Measurements from ENCODE around the gene ASPDH.

The ASPDH gene

DNA sequence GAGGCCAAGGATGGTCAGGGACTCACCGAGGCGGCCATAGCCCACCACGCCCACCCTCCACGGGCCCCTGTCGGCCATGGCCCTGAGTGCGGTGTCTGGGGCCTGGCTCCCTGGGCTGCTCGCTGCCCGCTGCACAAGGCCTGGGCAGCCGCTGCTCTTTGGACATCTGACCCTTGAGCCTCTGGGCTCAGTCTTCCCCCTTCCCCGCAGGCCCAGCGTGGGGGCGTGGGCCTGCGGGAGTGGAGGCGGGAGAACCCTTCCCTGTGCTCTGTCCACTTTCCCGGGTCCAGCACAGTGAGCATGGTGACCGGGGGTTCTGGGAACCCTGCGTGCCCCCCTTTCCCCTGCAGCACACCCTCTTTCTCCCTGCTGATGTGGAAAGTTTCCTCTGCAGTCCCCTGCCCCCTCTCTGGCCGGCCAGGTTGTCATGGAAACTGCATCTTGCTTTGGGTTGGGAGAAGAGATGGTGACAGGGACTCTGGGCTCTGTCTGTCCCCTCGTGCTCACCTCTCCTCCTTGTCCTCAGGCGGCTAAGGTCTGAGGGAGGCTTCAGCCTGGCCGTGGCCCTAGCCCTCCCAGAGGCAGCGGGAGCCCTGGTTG, at the start of gene ASPDH:
TSS of gene ASPDH (minus strand) at position 168 of the 600 bp plus-strand sequence. CDS start at position 78, 90 bp downstream.
- DNase-seq: no peak

DNA sequence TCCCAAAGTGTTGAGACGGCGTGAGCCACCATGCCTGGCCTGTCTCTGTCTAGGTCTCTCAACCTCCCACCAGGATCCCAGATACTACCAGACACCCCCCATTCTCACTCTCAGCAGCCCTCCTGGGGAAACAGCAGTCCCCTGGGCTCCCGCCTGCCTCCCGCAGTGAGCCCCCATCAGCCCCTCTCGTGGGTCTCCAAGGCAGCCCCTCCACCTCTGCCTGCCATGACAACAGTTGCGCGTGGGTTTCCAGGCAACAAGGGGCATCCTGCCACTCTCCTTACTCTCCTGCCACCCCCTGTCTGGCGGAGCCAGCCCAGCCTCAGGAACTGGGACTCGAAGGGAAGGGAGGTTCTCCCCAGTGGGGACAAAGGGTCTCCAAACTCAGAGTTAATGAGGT, 49.3 kb upstream of the ASPDH start:
- no peak for DNase-seq

DNA sequence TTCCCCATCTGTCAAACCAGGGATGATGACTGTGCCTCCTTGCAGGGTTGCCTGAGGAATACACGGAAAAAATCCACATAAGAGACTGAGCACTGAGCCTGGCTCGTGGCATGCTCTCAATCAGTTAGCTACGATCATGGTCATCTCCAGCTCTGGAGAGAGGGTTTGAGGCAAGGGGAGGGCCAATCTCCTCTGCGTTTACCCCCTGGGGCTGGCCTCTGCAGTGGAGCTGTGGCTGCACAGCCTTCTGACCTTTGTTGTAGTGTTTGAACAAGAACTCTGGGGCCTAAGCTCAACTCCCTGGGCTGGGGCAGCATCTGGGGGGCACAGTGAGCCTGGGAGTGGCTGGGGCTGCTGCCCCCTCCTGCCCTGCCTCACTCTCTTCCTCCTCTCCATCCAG, 48.6 kb upstream of the ASPDH start:
- DNase-seq: no peak

DNA sequence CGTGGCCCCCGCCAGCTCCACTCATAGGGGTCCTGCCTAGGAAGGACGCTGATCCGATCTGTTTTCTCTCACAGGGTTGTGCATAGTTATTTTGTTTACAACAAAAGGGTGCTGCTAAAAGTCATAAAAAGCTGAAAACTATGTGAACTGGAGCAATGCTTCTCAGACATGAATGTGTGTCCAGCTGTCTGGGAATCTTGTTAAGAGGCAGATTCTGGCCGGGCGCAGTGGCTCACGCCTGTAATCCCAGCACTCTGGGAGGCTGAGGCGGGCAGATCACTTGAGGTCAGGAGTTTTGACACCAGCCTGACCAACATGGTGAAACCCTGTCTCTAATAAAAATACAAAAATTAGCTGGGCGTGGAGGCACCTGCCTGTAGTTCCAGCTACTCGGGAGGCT, 45.9 kb upstream of the ASPDH start:
- no peak for DNase-seq

DNA sequence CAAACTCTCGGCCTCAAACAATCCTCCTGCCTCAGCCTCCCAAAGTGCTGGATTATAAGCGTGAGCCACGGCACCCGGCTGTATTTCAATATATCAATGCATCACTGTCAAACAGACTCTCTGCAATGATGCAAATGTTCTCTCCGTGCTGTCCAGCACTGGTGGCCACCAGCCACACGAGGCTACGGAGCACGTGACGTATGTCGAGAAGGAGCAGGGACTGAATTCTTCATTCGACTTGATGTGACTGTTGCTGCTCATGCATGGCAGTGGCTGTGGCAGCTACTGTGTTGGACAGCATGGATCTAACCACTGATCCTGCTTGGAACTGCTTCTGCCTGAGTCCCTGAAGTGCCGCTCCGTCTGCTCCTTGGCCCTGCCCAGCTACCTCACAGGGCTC, 44.7 kb upstream of the ASPDH start:
- no peak for DNase-seq

DNA sequence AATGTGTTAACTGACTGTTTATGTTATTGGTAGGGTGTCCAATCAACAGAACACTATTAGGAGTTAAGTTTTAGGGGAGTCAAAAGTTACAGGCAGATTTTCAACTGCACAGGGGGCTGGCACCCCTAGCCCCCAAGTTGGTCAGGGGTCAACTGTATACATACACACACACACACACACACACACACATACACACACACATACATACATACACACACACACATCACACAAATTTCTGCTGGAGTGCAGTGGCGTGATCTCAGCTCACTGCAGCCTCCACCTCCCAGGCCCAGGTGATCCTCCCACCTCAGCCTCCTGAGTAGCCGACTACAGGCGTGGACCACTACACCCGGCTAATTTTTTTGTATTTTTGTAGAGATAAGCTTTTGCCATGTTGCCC, 44.3 kb upstream of the ASPDH start:
- no peak for DNase-seq

DNA sequence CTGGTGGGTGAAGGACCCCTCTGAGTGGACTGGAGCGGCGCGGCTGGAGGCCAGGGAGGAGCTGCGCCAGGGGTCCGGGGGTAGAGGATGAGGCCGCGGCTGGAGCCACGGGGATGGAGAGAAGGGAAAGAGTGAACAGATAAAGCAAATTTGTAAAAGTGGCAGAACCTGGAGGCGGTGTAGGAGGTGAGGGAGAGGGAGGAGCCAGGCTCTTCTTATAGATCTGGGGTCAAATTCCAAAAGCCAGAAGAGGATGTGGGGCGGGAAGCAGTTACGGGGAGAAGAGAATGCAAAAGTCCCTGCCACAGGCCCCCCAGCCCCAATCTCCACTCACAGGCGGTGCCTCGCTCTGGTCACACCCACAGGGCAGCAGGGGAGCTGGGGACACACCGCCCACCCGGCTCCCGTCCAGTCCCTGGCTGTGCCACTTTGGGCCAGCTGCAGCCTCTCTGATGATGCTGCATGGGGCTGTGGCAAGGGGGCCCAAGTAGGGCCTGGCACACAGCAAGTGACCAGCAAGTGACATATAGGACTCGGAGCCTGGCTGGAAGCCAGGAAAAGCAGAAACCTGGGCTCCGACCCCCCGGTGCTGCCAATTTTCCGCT, 43.4 kb upstream of the ASPDH start:
- no peak for DNase-seq

DNA sequence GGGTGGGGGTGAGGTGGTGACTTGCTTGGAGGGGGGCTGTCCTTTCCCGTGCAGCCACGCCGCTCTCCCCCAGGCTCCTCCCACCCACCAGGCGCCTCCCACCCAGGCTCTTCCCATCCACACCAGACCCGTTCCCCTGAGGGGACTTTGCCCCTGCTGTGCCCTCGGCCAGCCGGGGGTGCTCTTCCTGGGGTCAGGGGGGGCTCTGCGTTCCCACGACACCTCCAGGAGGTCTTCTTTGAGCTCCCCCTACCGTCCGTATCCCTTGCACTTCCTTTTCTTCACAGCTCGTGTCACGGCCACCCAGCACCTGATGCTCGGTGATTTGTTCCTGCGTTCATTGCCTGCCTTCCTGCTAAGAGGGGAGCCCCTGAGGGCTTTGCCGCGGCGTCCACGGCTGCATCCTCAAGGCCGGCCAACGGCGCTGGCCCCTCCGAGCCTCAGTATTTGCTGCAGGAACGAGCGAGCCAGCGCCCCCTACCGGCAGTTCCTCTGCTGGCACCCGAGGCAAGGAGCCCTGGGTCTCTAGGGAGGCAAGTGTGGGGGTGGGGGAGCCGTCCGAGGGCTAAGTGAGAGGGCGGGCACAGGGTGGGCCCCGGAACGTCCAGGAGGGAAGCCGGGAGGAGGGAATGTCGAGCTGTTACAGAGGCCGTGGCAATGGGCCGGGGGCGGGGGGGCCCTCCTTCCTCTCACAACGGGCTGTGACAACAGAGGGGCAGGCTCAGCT, 42.7 kb upstream of the ASPDH start:
- peak; percentile 68 for DNase-seq

DNA sequence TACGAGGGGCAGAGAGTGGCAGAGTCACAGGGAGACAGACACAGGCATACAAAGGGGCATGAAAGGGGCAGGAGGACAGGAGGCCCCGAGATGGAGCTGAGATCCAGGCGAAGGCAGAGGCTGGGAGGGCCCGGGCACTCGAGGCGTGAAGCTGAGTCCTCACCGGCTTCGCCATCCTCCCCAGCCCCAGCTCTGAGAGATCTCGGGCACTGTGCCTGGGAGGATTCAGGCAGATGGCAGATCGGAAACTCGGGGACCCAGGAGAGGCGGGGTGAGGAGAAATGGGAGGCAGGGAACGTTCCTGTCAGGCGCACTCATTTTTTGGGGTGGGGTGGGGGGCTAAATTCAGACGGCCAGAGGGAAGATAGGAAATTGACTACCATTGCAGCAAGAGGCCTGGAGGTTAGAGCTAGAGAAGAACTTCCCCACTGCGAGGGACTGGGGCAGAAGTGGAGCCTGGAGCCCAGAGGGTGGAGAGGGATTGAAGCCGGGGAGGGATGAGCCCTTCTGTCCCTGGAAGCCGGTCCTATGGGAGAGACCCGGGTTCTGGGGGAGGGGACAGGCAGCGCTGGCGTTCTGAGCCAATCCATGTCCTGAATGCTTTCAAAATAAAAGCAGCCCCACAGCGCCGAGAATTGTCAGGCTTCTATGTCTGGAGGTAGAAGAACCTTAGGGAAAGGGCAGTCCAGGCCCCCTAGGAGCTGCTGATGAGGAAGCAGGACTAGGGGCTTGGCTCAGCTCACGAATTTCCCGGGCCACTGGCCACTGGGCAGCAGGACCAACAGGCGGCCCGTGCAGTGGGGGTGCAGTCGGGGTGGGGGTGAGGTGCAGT, 42.0 kb upstream of the ASPDH start:
- DNase-seq: no peak

DNA sequence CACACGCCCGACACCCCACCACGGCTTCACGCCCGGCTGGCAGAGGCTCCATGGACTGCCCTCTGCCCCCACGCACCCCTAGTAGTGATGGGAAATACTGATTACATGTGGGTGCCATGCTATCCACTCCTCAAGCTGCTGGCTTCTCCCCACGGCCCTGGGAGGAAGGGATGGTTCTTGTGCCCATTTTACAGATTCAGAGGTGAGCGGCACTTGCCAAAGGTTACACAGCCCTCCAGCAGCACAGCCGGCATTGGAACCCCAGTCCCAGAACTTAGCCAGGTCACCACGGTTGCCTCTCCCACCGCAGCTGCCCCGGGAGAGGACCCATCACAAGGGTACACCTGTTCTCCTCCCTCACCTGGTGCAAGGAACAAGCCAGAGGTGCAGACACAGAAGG, 41.3 kb upstream of the ASPDH start:
- DNase-seq: no peak

DNA sequence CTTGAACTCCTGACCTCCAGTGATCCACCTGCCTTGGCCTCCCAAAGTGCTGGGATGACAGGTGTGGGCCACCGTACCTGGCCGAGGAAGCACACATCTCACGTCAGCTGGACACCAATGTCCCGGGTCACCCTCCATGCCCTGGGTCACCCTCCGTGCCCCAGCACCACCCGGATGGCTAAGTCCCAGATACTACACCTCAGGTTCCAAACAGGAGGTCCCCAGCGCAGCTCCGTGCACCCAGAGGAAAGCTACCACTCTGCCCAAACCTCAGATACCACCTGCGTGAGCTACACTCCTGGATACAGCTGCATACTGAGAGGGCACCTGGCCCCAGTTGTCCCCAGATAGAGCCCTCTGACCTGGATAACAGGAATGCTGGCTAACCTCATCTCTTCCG, 40.5 kb upstream of the ASPDH start:
- no peak for DNase-seq

DNA sequence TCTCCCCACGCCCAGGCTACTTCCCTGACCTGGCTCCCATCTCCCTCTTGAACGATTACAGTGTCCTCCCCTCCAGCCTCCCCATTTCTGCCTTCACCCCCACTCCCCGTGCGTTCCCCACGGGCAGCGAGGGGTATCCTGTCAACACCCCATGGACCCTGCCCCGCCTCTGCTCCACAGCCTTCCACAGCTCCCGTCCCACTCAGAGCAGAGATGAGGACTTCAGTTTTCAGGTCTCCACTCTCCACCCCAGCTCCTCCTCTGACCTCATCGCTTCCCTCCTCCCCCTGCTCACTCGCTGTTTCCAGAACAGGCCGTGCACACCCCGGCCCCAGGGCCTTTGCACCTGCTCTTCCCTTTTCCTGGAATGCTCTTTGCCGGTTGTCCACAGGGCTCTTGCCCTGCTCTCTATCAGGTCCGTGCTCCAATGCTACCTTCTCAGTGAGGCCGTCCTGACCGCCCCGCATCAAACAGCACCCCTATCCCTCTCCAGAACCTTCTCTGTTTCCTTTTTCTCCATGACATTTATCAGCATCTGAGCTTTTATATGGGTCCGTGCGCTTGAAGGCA, 39.5 kb upstream of the ASPDH start:
- no peak for DNase-seq

DNA sequence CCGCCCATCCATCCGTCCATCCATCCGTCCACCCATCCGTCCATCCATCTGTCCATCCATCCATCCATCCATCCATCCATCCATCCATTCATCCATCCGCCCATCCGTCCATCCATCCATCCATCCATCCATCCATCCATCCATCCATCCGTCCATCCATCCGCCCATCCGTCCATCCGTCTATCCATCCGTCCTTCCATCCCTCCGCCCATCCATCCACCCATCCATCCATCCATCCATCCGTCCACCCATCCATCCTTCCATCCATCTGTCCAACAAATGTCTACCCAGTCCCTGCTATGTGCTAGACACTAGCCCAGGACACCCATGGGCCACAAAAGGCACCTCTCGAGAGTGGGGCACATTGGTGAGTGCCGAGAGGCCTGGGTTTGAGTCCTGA, 38.8 kb upstream of the ASPDH start:
- DNase-seq: no peak

DNA sequence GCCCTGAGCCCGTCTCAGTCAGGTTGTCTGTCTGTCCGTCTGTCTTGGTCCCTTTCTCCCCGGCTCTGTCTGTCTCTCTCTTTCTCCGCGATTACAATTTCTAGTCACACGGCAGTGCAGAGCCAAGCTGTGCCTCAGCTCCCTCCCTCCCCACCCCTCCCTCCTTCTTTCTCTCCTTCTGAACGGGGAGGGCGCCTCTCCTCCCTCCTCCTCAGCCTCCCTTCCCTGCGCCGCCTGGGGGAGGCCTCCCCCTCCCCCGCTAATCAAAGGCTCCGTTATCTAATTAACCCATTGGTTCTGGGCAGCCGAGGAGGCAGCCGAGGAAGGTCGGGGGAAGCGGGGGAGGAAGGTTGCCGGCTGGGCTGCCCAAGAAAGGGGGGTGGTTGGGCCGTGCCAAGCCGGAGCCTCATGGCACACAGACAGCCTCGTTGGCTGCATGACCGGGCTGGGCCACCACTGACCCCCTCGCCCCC, 38.0 kb upstream of the ASPDH start:
- no peak for DNase-seq

DNA sequence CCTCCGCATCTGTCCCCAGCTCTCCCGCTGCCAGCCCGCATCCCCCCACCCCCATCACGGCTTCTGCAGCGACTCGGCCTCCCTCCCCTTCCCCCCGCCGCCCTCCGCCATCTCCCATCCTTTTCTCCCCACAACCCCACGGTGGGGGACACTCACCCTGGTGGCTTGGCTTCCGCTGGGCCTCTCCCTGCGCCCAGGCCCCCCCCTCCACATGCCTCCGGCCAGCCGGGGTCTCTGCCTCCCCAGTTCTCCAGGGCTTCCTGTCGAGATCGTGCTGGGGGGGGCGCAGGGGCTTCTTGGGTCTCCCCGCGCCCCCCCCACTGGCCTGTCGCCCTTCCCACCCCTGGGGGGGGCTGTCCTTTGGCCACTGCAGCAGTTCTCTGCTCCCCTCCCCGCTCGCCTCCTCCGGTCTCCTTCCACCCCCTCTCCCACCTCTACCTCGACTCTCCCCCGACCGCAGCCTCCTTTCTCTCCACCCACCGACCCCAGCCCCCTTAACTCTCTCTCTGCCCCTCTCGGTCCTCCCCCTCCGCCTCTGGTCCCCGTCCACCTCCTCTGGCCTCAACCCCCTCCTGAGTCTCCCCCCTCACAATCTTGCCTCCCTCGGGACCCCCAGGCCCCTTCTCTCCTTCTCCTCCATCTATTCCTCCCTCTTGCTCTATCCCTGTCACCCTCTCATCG, 37.5 kb upstream of the ASPDH start:
- no peak for DNase-seq

DNA sequence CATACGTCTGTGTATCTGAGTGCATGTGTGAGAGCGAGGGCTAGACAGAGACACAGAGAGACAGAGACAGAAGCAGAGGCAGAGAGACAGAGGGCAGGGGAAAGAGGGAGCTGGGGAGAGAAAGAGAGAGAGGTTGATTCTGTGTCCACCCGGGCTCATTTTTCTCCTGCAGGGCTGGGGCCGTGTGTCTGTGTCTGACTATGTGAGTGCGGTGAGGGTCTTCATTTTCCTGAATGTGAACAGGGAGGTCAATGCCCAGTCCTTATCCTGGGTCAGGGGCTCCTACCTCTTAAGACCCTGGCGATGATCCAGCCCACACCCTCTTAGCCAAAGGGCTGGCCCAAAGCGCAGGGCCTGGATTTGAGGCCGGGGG, 36.9 kb upstream of the ASPDH start:
- no peak for DNase-seq

DNA sequence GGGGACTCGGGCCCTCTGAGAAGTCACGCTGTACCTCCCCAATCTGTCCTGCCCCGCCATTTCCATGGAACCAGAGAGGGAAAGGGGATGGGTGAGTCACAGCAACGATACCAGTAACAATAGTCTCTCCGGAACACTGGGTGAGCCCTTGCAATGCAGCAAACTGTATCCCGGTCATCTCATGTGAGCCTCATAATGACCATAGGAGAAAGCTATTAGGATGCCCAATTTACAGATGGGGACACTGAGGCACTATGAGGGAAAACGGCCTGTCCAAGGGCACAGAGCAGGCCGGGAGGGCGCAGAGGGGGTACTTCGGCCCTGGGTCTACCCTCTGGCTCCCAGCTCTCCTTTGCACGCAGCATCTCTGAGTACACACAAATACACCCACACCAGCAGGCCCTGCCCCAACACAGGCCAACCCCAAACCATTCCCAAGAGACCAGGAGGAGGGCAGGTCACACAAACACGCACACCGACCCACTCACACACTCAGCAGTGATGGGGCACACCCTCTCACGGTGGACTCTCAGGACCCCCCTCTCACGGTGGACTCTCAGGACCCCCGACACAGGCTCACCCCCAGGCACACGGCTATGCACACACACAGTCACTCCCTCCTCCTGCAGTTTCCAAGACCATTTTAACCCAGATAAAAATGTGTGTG, 36.3 kb upstream of the ASPDH start:
- no peak for DNase-seq

DNA sequence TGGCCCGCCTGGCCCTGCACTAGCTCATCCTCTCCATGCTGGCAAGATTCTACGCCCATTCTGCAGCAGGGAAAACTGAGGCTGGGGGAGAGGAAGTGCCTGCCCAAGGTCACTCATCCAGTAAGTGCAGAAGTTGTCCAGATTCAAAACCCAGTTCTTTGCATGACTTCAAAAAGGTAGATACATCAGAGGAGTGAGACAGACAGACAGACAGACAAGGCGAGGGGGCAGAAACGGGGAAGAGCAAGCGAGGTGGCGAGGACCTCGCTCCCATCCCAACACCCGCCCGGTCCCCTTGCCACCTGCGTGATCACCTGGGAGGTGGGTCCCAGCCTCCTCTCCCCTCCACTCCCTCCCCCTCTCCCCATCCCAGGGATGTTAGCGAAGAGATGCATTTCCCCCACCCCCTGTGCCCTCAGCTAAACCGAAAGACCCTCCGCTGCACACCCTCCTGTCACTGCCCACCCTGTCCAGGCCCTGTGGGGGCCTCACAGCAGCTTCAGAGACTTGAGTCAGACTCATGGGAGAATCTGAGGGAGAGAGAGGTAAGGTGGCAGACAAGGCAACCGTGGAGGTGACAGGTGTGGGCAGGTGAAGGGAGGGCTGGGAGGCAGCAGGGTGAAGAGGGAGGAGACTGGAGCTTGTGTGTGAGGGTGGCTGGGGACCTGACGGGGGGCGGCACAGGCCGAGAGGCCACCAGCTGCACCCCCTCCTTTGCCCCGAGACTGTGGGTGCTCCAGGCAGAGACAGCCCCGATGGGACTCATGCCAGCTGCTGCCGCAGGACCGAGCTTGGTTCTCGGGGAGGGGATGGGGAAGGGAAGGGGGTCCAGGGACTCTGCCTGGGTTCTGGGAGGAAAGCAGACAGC, 35.6 kb upstream of the ASPDH start:
- DNase-seq: no peak

DNA sequence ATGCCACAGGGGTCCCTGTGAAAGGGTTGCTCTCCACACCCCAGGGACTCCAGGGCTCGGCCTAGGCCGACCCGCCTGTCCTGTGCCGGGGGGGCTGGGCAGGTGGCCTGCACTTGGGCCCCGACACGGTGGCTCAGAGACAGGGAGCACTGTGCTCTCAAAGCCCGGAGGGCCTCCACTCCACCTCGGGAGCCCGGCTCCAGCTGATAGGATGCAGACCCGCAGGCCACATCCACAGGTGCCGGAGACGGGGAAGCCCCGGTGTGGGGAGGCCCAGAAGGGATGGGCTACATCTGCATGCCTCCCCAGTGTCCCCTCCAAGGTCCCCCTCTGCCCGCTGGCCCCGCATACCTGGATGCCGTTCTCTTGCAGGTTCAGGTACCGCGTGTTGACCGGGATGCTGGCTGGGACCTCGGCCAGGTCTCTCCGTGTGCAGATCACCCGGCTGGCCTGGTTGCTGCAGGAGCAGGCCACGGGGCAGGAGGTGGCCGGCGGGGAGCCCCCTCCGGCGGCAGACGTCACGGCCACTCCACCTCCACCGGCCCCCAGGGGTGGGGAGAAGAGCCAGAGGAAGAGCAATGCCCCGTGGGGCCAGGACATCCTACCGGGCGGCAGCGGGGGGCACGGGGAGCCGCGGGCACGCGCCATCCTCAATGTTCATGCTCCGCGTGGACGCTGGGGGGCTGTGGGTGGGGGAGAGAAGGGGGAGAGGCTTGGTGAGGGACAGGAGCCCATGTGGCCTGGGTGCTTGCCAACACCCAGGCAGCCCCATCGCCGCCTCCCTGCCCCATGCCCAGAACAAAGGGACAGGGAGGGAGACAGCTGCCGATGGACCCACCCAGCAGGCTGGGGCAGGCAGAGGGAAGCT, 34.7 kb upstream of the ASPDH start:
- DNase-seq: no peak
